ENCODE results near the gene FAM120A.

- TF ChIP-seq EP300 (IDR thresholded peaks at IDR 0.05; ENCODE audit: low read length) (no peak), CTCF (IDR thresholded peaks at IDR 0.05 in 2 of 3, conservative IDR thresholded peaks at IDR 0.05 in 1 of 3; ENCODE audit: insufficient read depth in 2 of 3, low read depth in 1 of 3, low read length in 3 of 3) (no peak), HMGXB4 (CRISPR knock-in tag; IDR thresholded peaks at IDR 0.05) (no peak), POLR2A (conservative IDR thresholded peaks at IDR 0.05) (no peak)
These were observed 125.0 kb downstream of the FAM120A start, which contains the start of gene PHF2 for GRCh38 chr9:93576258-93577077.
